ENCODE data around the gene BEND4. TPM values are rescaled to one million over a fixed set of nuclear protein-coding genes. Genes with fewer than 3 reads are reported as not detected.

Gene BEND4
- total RNA-seq, 1 donor from 2014 or later: 0.32 TPM

DNA sequence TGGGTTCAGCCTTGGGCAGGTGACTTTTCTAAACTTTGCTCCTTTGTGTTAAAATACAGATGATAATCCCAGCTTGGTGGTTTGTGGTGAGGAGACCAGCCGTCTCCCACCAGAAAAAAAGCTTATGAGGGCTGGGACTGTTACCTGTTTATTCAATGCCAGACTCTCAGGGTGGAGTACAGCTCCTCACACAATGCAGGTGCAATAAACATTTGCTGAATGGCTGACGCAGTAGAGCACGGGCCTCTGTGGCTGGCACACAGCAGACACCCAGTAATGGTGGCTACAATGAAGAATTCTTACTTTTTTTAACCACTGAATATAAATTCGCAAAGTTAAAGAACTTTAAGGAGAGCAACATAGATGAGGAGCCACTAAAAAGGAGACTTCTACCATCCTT is 30.2 kb downstream of the BEND4 start:
- DNase-seq (ENCODE audit: low read depth) (no peak), FAIRE-seq (no peak)
- H3K4me1 Mint-ChIP-seq (ENCODE audit: low read depth, unreplicated experiment): no peaks in the 10 kb centered on the region
- no peaks in the 10 kb centered on the region for H3K4me1 ChIP-seq (ENCODE audit: insufficient read depth, low read length)
- no peak overlapping the region for H3K27ac ChIP-seq (ENCODE audit: low read depth, low read length)
- H3K4me2 ChIP-seq (ENCODE audit: low read length): no peak overlapping the region
- TF ChIP-seq, protein P1, sequence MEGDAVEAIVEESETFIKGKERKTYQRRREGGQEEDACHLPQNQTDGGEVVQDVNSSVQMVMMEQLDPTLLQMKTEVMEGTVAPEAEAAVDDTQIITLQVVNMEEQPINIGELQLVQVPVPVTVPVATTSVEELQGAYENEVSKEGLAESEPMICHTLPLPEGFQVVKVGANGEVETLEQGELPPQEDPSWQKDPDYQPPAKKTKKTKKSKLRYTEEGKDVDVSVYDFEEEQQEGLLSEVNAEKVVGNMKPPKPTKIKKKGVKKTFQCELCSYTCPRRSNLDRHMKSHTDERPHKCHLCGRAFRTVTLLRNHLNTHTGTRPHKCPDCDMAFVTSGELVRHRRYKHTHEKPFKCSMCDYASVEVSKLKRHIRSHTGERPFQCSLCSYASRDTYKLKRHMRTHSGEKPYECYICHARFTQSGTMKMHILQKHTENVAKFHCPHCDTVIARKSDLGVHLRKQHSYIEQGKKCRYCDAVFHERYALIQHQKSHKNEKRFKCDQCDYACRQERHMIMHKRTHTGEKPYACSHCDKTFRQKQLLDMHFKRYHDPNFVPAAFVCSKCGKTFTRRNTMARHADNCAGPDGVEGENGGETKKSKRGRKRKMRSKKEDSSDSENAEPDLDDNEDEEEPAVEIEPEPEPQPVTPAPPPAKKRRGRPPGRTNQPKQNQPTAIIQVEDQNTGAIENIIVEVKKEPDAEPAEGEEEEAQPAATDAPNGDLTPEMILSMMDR (IDR thresholded peaks at IDR 0.05; ENCODE audit: insufficient read depth, low read depth, low read length): no peak
- TF ChIP-seq EZH2 (IDR thresholded peaks at IDR 0.05; ENCODE audit: insufficient read depth, low read length): no peak
- no peaks in the 10 kb centered on the region for H4K20me1 ChIP-seq (ENCODE audit: insufficient read depth, low read length)
- no peaks in the 10 kb centered on the region for H3K36me3 Mint-ChIP-seq (ENCODE audit: low read depth, unreplicated experiment)
- no peaks in the 10 kb centered on the region for H3K9me3 ChIP-seq (ENCODE audit: insufficient read depth, low read depth, low read length)
- H3K27me3 ChIP-seq (ENCODE audit: insufficient read depth, low read length): no peaks in the 10 kb centered on the region
- no peak overlapping the region for H3K27ac Mint-ChIP-seq (ENCODE audit: unreplicated experiment)
- H3K36me3 ChIP-seq (ENCODE audit: insufficient read depth, low read length): no peaks in the 10 kb centered on the region
- no peak overlapping the region for H3K4me3 Mint-ChIP-seq (ENCODE audit: unreplicated experiment)
- no peak overlapping the region for H3K9ac ChIP-seq (ENCODE audit: low read length)
- no peak overlapping the region for H2AFZ ChIP-seq (ENCODE audit: low read depth, low read length)
- H3K27me3 Mint-ChIP-seq (ENCODE audit: low read depth, unreplicated experiment): no peaks in the 10 kb centered on the region
- peaks cover 2% of the 10 kb centered on the region for H3K9me3 Mint-ChIP-seq (ENCODE audit: unreplicated experiment)
- H3K79me2 ChIP-seq (ENCODE audit: insufficient read depth, low read length): no peaks in the 10 kb centered on the region
- H3K4me3 ChIP-seq (ENCODE audit: insufficient read depth, low read depth, low read length): no peak overlapping the region

DNA sequence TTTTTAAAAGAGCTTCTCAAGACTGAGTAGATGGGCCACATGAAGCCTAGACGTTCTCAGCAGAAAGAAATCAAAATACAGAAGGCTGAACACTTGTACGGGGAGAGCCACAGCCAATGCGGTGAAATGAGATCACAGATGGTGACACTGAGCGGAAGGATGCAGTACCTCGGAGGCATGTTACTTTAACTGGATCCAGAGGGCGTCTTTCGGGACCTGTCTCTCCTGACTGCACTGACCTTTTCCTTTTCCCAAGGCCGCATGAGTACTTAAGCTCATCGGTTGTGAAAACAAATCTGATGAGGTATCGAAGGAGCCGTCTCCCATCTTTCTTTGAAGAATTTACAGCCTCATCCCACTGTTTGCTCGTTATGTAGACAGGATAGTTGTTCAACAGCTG is 32.6 kb downstream of the BEND4 start:
- H4K20me1 ChIP-seq (ENCODE audit: insufficient read depth, low read length): no peaks in the 10 kb centered on the region
- H3K4me1 ChIP-seq (ENCODE audit: insufficient read depth, low read length): no peaks in the 10 kb centered on the region
- no peaks in the 10 kb centered on the region for H3K27me3 ChIP-seq (ENCODE audit: insufficient read depth, low read length)
- Mint-ChIP-seq H3K4me1 (ENCODE audit: low read depth, unreplicated experiment) (no peaks in the 10 kb centered on the region), H3K9me3 (ENCODE audit: unreplicated experiment) (peaks cover 2% of the 10 kb centered on the region), H3K4me3 (ENCODE audit: unreplicated experiment) (no peak overlapping the region), H3K27me3 (ENCODE audit: low read depth, unreplicated experiment) (peaks cover 5% of the 10 kb centered on the region), H3K36me3 (ENCODE audit: low read depth, unreplicated experiment) (no peaks in the 10 kb centered on the region), H3K27ac (ENCODE audit: unreplicated experiment) (no peak overlapping the region)
- no peaks in the 10 kb centered on the region for H3K79me2 ChIP-seq (ENCODE audit: insufficient read depth, low read length)
- no peaks in the 10 kb centered on the region for H3K9me3 ChIP-seq (ENCODE audit: insufficient read depth, low read depth, low read length)
- FAIRE-seq (no peak), DNase-seq (ENCODE audit: low read depth) (no peak)
- no peak overlapping the region for H2AFZ ChIP-seq (ENCODE audit: low read depth, low read length)
- no peak overlapping the region for H3K9ac ChIP-seq (ENCODE audit: low read length)
- no peak overlapping the region for H3K4me3 ChIP-seq (ENCODE audit: insufficient read depth, low read depth, low read length)
- H3K36me3 ChIP-seq (ENCODE audit: insufficient read depth, low read length): no peaks in the 10 kb centered on the region
- TF ChIP-seq, protein P1 (IDR thresholded peaks at IDR 0.05; ENCODE audit: insufficient read depth, low read depth, low read length): no peak
- TF ChIP-seq EZH2 (IDR thresholded peaks at IDR 0.05; ENCODE audit: insufficient read depth, low read length): no peak
- H3K27ac ChIP-seq (ENCODE audit: low read depth, low read length): no peak overlapping the region
- H3K4me2 ChIP-seq (ENCODE audit: low read length): no peak overlapping the region

DNA sequence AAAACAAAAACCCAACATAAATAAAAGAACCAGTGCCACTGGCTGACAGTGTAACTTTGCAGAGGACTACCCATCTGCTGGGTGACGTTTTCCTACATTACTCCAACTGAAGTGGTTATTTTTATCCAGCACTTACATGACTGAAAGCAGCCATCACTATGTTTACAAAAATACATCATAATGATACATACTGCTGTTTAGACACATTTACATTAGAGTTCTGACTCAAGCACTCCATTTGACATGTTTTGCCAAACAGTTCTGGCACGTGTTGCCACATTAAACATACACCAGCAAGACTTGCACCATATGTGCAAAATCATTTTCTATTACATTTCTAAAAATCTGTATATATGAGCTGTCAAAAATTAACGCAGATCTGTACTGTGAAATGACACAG is 39.6 kb downstream of the BEND4 start:
- Histone ChIP-seq H3K27ac (ENCODE audit: low read depth, low read length) (no peak overlapping the region), H3K9me3 (ENCODE audit: insufficient read depth, low read depth, low read length) (no peaks in the 10 kb centered on the region), H3K4me1 (ENCODE audit: insufficient read depth, low read length) (no peaks in the 10 kb centered on the region), H3K79me2 (ENCODE audit: insufficient read depth, low read length) (no peaks in the 10 kb centered on the region), H3K4me3 (ENCODE audit: insufficient read depth, low read depth, low read length) (no peak overlapping the region), H3K4me2 (ENCODE audit: low read length) (no peak overlapping the region), H3K27me3 (ENCODE audit: insufficient read depth, low read length) (peaks cover 3% of the 10 kb centered on the region), H3K36me3 (ENCODE audit: insufficient read depth, low read length) (no peaks in the 10 kb centered on the region), H3K9ac (ENCODE audit: low read length) (no peak overlapping the region), H2AFZ (ENCODE audit: low read depth, low read length) (no peak overlapping the region), H4K20me1 (ENCODE audit: insufficient read depth, low read length) (no peaks in the 10 kb centered on the region)
- FAIRE-seq (no peak), DNase-seq (ENCODE audit: low read depth) (no peak)
- H3K4me1 Mint-ChIP-seq (ENCODE audit: low read depth, unreplicated experiment): no peaks in the 10 kb centered on the region
- no peak overlapping the region for H3K4me3 Mint-ChIP-seq (ENCODE audit: unreplicated experiment)
- H3K27me3 Mint-ChIP-seq (ENCODE audit: low read depth, unreplicated experiment): peaks cover 5% of the 10 kb centered on the region
- peaks cover 2% of the 10 kb centered on the region for H3K9me3 Mint-ChIP-seq (ENCODE audit: unreplicated experiment)
- H3K36me3 Mint-ChIP-seq (ENCODE audit: low read depth, unreplicated experiment): no peaks in the 10 kb centered on the region
- H3K27ac Mint-ChIP-seq (ENCODE audit: unreplicated experiment): no peak overlapping the region
- TF ChIP-seq, protein P1 (IDR thresholded peaks at IDR 0.05; ENCODE audit: insufficient read depth, low read depth, low read length): no peak
- TF ChIP-seq EZH2 (IDR thresholded peaks at IDR 0.05; ENCODE audit: insufficient read depth, low read length): no peak
